Left forelimb (tissue), 1 donor: ENCODE data around the gene CMTM4.

Experiments
- DNase-seq: peaks from one replicate; pipeline ENCODE4 v3.0.0-alpha.2; 2018; ENCODE audit warnings: low spot score

CMTM4 gene

GRCh38 chr16:66566051-66566901, 130.3 kb downstream of the CMTM4 start, which contains the start of gene CMTM1:
Gene CMTM1 (plus strand): TSS chr16:66566439. CDS start chr16:66566514, 75 bp downstream.
- DNase-seq, result no peak
